ENCODE measurements around the gene UBTF. TPM values are rescaled to one million over a fixed set of nuclear protein-coding genes. Genes with fewer than 3 reads are reported as not detected.

UBTF gene
- total RNA-seq, 1 experiment from 2014 or later, result 74.3 TPM

GRCh38 chr17:44216694-44217093, 2.8 kb downstream of the UBTF start:
- no peaks in the 10 kb centered on the region for H3K4me1 Mint-ChIP-seq (ENCODE audit: low read depth, unreplicated experiment)
- H3K27me3 ChIP-seq (replicated peaks; ENCODE audit: control insufficient read depth, insufficient read depth, low read length), result no peaks in the 10 kb centered on the region
- no peaks in the 10 kb centered on the region for H3K9me3 ChIP-seq
- intact Hi-C loops (cut with micrococcal nuclease; ENCODE audit: unreplicated experiment), result no loop called here
- POLR2A ChIA-PET, result no interaction called here
- H3K4me3 Mint-ChIP-seq (ENCODE audit: unreplicated experiment), result peak overlapping the region; percentile 45
- no peaks in the 10 kb centered on the region for H3K27me3 Mint-ChIP-seq (ENCODE audit: insufficient read depth, unreplicated experiment)
- BruUV-seq (replicated peaks), result no TSS peak
- peaks cover 11% of the 10 kb centered on the region for H3K36me3 ChIP-seq (ENCODE audit: control insufficient read depth, insufficient read depth, low read length)
- no peak overlapping the region for H3K27ac Mint-ChIP-seq (ENCODE audit: unreplicated experiment)
- H3K36me3 Mint-ChIP-seq (ENCODE audit: insufficient read depth, unreplicated experiment), result peaks cover 62% of the 10 kb centered on the region
- no peak for DNase-seq
- no peak overlapping the region for H3K4me3 ChIP-seq (ENCODE audit: low read depth, low read length)
- no peak for TF ChIP-seq CTCF (IDR thresholded peaks at IDR 0.05; ENCODE audit: insufficient read depth in 1 of 2, low read depth in 1 of 2, low read length in 1 of 2, severe bottlenecking in 1 of 2, unreplicated experiment in 1 of 2)
- no peaks in the 10 kb centered on the region for H3K9me3 Mint-ChIP-seq (ENCODE audit: unreplicated experiment)
- H3K4me1 ChIP-seq, result peaks cover 5% of the 10 kb centered on the region; the same call in 1 of the 2 replicates
- CTCF ChIA-PET, result interaction anchor here (1.0 to 1.3 kb wide), 2 partner anchors 92 to 110 kb away, joined by 3 to 4 read pairs; partner anchors contain the start of gene RUNDC3A

- H3K4me3 ChIP-seq (ENCODE audit: low read depth, low read length), result no peak overlapping the region
- intact Hi-C loops (cut with micrococcal nuclease; ENCODE audit: unreplicated experiment), result no loop called here
- H3K9me3 Mint-ChIP-seq (ENCODE audit: unreplicated experiment), result no peaks in the 10 kb centered on the region
- ChIA-PET POLR2A (no interaction called here), CTCF (interaction anchor here (1.0 to 1.3 kb wide), 2 partner anchors 92 to 111 kb away, joined by 3 to 4 read pairs; partner anchors contain the start of gene RUNDC3A)
- no peaks in the 10 kb centered on the region for H3K27me3 Mint-ChIP-seq (ENCODE audit: insufficient read depth, unreplicated experiment)
- H3K27me3 ChIP-seq (replicated peaks; ENCODE audit: control insufficient read depth, insufficient read depth, low read length), result no peaks in the 10 kb centered on the region
- no peak overlapping the region for H3K27ac Mint-ChIP-seq (ENCODE audit: unreplicated experiment)
- H3K36me3 Mint-ChIP-seq (ENCODE audit: insufficient read depth, unreplicated experiment), result peaks cover 62% of the 10 kb centered on the region
- BruUV-seq (replicated peaks), result no TSS peak
- peaks cover 11% of the 10 kb centered on the region for H3K36me3 ChIP-seq (ENCODE audit: control insufficient read depth, insufficient read depth, low read length)
- no peak for DNase-seq
- no peak overlapping the region for H3K4me3 Mint-ChIP-seq (ENCODE audit: unreplicated experiment)
- H3K4me1 ChIP-seq, result peaks cover 5% of the 10 kb centered on the region; the same call in 1 of the 2 replicates
- no peaks in the 10 kb centered on the region for H3K9me3 ChIP-seq
- no peaks in the 10 kb centered on the region for H3K4me1 Mint-ChIP-seq (ENCODE audit: low read depth, unreplicated experiment)
- TF ChIP-seq CTCF (IDR thresholded peaks at IDR 0.05; ENCODE audit: insufficient read depth in 1 of 2, low read depth in 1 of 2, low read length in 1 of 2, severe bottlenecking in 1 of 2, unreplicated experiment in 1 of 2), result no peak
These were observed 3.3 kb downstream of the UBTF start for GRCh38 chr17:44216173-44216572.

DNA sequence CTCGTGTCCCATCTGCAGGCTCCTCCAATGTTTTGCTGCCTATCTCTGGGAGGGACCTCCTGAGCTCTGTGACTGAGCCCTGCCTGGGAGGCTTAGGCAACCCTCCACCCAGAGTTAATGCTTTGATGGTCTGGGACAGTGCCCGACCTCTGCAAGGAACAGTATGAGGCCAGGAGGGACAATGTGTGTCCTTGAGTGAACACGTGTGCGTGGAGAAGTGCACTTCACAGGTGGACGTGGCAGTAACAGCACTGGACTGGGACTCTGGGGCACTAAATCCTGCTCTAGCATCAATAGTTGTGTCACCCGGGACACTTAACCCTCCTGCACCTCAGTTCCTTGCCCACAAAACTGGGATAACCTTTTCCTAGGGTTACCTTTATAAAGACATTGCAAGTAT, 4.6 kb downstream of the UBTF start:
- Mint-ChIP-seq H3K36me3 (ENCODE audit: insufficient read depth, unreplicated experiment) (peaks cover 60% of the 10 kb centered on the region), H3K27me3 (ENCODE audit: insufficient read depth, unreplicated experiment) (no peaks in the 10 kb centered on the region), H3K9me3 (ENCODE audit: unreplicated experiment) (no peaks in the 10 kb centered on the region), H3K27ac (ENCODE audit: unreplicated experiment) (no peak overlapping the region), H3K4me3 (ENCODE audit: unreplicated experiment) (no peak overlapping the region), H3K4me1 (ENCODE audit: low read depth, unreplicated experiment) (no peaks in the 10 kb centered on the region)
- no TSS peak for BruUV-seq (replicated peaks)
- intact Hi-C loops (cut with micrococcal nuclease; ENCODE audit: unreplicated experiment), result no loop called here
- TF ChIP-seq CTCF (IDR thresholded peaks at IDR 0.05; ENCODE audit: insufficient read depth in 1 of 2, low read depth in 1 of 2, low read length in 1 of 2, severe bottlenecking in 1 of 2, unreplicated experiment in 1 of 2), result no peak
- DNase-seq, result no peak
- Histone ChIP-seq H3K4me3 (ENCODE audit: low read depth, low read length) (no peak overlapping the region), H3K36me3 (ENCODE audit: control insufficient read depth, insufficient read depth, low read length) (peaks cover 11% of the 10 kb centered on the region), H3K27me3 (replicated peaks; ENCODE audit: control insufficient read depth, insufficient read depth, low read length) (no peaks in the 10 kb centered on the region), H3K4me1 (peaks cover 5% of the 10 kb centered on the region; the same call in 1 of the 2 replicates), H3K9me3 (no peaks in the 10 kb centered on the region)
- POLR2A ChIA-PET, result no interaction called here
- CTCF ChIA-PET, result no interaction called here

Measured in Caco-2 (cell line).